GM19099 (cell line): ENCODE results near the gene KRTAP13-3.

ENCODE experiments used
- POLR2A ChIP-seq: IDR thresholded peaks from 3 replicates; pipeline ENCODE4 v1.6.1; 2011; ENCODE audit warnings: low read depth; ENCODE audit not compliant: insufficient read length; ENCODE audit errors: extremely low read depth

Gene KRTAP13-3

GRCh38 chr21:30425826-30426225 lies at the start of gene KRTAP13-3:
TSS of gene KRTAP13-3 (minus strand) at chr21:30425926. CDS start at chr21:30425912, 14 bp downstream.
- TF ChIP-seq POLR2A: no peak

GRCh38 chr21:30468900-30469714 lies 43.4 kb upstream of the KRTAP13-3 start:
- TF ChIP-seq POLR2A: no peak

- no peak for TF ChIP-seq POLR2A
Observed at GRCh38 chr21:30463713-30464112, 38.0 kb upstream of the KRTAP13-3 start.

GRCh38 chr21:30448514-30448913 lies 22.8 kb upstream of the KRTAP13-3 start:
- no peak for TF ChIP-seq POLR2A

GRCh38 chr21:30447056-30447455 lies 21.3 kb upstream of the KRTAP13-3 start:
- no peak for TF ChIP-seq POLR2A

- TF ChIP-seq POLR2A: no peak
Observed at GRCh38 chr21:30444204-30444603, 18.5 kb upstream of the KRTAP13-3 start.

- no peak for TF ChIP-seq POLR2A
Observed at GRCh38 chr21:30443226-30443625, 17.5 kb upstream of the KRTAP13-3 start.

- no peak for TF ChIP-seq POLR2A
Observed at GRCh38 chr21:30439975-30440374, 14.2 kb upstream of the KRTAP13-3 start, which contains the start of gene KRTAP15-1. TSS of gene KRTAP15-1 (plus strand) at chr21:30440275. CDS start at chr21:30440328, 53 bp downstream.

- TF ChIP-seq POLR2A: no peak
Observed at GRCh38 chr21:30437010-30437565, 11.4 kb upstream of the KRTAP13-3 start.

GRCh38 chr21:30434033-30434631 lies 8.4 kb upstream of the KRTAP13-3 start:
- TF ChIP-seq POLR2A: no peak

GRCh38 chr21:30430170-30430655 lies 4.5 kb upstream of the KRTAP13-3 start, which contains the start of gene KRTAP13-4:
TSS of gene KRTAP13-4 (plus strand) at chr21:30430220. CDS start at chr21:30430276, 56 bp downstream.
- TF ChIP-seq POLR2A: no peak

GRCh38 chr21:30426731-30427130 lies 1.0 kb upstream of the KRTAP13-3 start:
- no peak for TF ChIP-seq POLR2A

GRCh38 chr21:30415993-30416392 lies 9.7 kb downstream of the KRTAP13-3 start:
- no peak for TF ChIP-seq POLR2A

- no peak for TF ChIP-seq POLR2A
Observed at GRCh38 chr21:30408782-30409494, 16.8 kb downstream of the KRTAP13-3 start.

- no peak for TF ChIP-seq POLR2A
Observed at GRCh38 chr21:30395731-30396130, 30.0 kb downstream of the KRTAP13-3 start, which contains the start of gene KRTAP13-1. TSS of gene KRTAP13-1 (plus strand) at chr21:30396031. CDS start at chr21:30396087, 56 bp downstream.

- no peak for TF ChIP-seq POLR2A
Observed at GRCh38 chr21:30391492-30392025, 34.2 kb downstream of the KRTAP13-3 start.
